Upper lobe of left lung (tissue), 4 donors: ENCODE data around the gene HP.

Experiments used
- POLR2A ChIP-seq, 4 donors: fragments of 450-650 bp; IDR thresholded peaks; one replicate each; pipeline ENCODE4 v1.5.1; 2016 to 2017; ENCODE audit warnings: antibody characterized with exemption in 4 of 4, mild to moderate bottlenecking in 2 of 4
- POLR2AphosphoS5 ChIP-seq, 2 donors: sonication (generic); formaldehyde crosslinking; IDR thresholded peaks; one replicate each; pipeline ENCODE4 v1.5.1; 2017; ENCODE audit warnings: antibody characterized with exemption in 2 of 2

DNA sequence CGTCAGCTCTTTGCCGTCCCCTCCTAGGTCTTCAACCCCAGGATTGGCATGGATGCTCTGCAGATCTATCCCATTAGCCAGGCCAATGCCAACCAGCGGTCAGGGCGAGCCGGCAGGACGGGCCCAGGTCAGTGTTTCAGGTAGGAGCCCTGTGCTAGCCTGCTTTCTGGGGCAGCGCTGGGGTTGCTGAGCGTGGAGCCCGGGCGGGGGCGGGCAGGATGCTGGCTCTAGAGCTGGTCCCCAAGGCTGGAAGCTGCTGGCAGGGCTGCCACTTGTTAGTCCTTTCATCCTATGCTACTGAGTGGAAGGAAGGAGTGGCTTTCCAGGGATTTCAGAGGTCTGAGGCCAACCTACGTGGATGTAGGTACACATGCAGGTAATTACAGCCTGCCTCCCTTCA lies 51.7 kb downstream of the HP start:
- TF ChIP-seq POLR2AphosphoS5 (IDR thresholded peaks at IDR 0.05) (no peak), POLR2A (IDR thresholded peaks at IDR 0.05) (no peak)
